HL-60 (cell line): ENCODE results near the gene SASH1.

ENCODE experiments used
- CTCF ChIP-seq: IDR thresholded peaks from one replicate; pipeline ENCODE4 v1.5.1; 2011; ENCODE audit warnings: low read length, control low read depth, inconsistent platforms; ENCODE audit not compliant: insufficient read depth
- GABPA ChIP-seq: IDR thresholded peaks from 2 replicates; pipeline ENCODE4 v1.6.1; 2012; ENCODE audit warnings: low read depth
- POLR2AphosphoS5 ChIP-seq: IDR thresholded peaks from 2 replicates; pipeline ENCODE4 v1.6.1; 2012; ENCODE audit warnings: low read depth

GRCh38 chr6:148385379-148385778 is 42.7 kb downstream of the SASH1 start:
- no peak for TF ChIP-seq CTCF
- no peak for TF ChIP-seq GABPA
- TF ChIP-seq POLR2AphosphoS5 = no peak
